ENCODE measurements around the gene LRRC71. TPM values are rescaled to one million over a fixed set of nuclear protein-coding genes. Genes with fewer than 3 reads are reported as not detected.

The LRRC71 gene
- total RNA-seq, 1 donor from 2014 or later, result not detected

- Mint-ChIP-seq H3K36me3 (no peaks in the 10 kb centered on the region), H3K27ac (no peak overlapping the region), H3K9me3 (no peaks in the 10 kb centered on the region), H3K4me1 (peaks cover 7% of the 10 kb centered on the region), H3K4me3 (no peak overlapping the region), H3K27me3 (ENCODE audit: insufficient read depth, low read depth) (peaks cover 8% of the 10 kb centered on the region)
- Histone ChIP-seq H4K20me1 (ENCODE audit: low read depth) (no peaks in the 10 kb centered on the region), H2AFZ (replicated peaks) (no peak overlapping the region), H3K9me3 (ENCODE audit: low read depth) (no peaks in the 10 kb centered on the region), H3K27ac (no peak overlapping the region), H3K4me1 (no peaks in the 10 kb centered on the region), H3K9ac (no peak overlapping the region), H3K27me3 (peaks cover 10% of the 10 kb centered on the region), H3K79me2 (ENCODE audit: low read depth) (no peaks in the 10 kb centered on the region), H3K4me2 (no peak overlapping the region), H3F3A (ENCODE audit: low read depth) (no peaks in the 10 kb centered on the region), H3K4me3 (no peak overlapping the region), H3K36me3 (no peaks in the 10 kb centered on the region)
- TF ChIP-seq EZH2phosphoT487 (IDR thresholded peaks at IDR 0.05) (no peak), CTCF (IDR thresholded peaks at IDR 0.05) (no peak), EZH2 (IDR thresholded peaks at IDR 0.05) (no peak)
- DNase-seq (ENCODE audit: low spot score), result no peak
Measured at GRCh38 chr1:156906206-156906906, 14.1 kb upstream of the LRRC71 start.

GRCh38 chr1:156908541-156908940, 11.9 kb upstream of the LRRC71 start:
- H3K4me3 ChIP-seq, result no peak overlapping the region
- H3K9ac ChIP-seq, result no peak overlapping the region
- Mint-ChIP-seq H3K9me3 (no peaks in the 10 kb centered on the region), H3K36me3 (no peaks in the 10 kb centered on the region), H3K4me1 (peaks cover 2% of the 10 kb centered on the region), H3K27me3 (ENCODE audit: insufficient read depth, low read depth) (peaks cover 8% of the 10 kb centered on the region), H3K4me3 (no peak overlapping the region), H3K27ac (peak overlapping the region; percentile 62)
- peaks cover 4% of the 10 kb centered on the region for H3K4me1 ChIP-seq
- peaks cover 29% of the 10 kb centered on the region for H3K27me3 ChIP-seq
- H2AFZ ChIP-seq (replicated peaks), result no peak overlapping the region
- H3K4me2 ChIP-seq, result no peak overlapping the region
- no peak for TF ChIP-seq EZH2phosphoT487 (IDR thresholded peaks at IDR 0.05)
- no peak for TF ChIP-seq CTCF (IDR thresholded peaks at IDR 0.05)
- no peak for TF ChIP-seq EZH2 (IDR thresholded peaks at IDR 0.05)
- H3F3A ChIP-seq (ENCODE audit: low read depth), result no peaks in the 10 kb centered on the region
- no peak overlapping the region for H3K27ac ChIP-seq
- H4K20me1 ChIP-seq (ENCODE audit: low read depth), result no peaks in the 10 kb centered on the region
- no peak for DNase-seq (ENCODE audit: low spot score)
- H3K9me3 ChIP-seq (ENCODE audit: low read depth), result no peaks in the 10 kb centered on the region
- H3K79me2 ChIP-seq (ENCODE audit: low read depth), result no peaks in the 10 kb centered on the region
- H3K36me3 ChIP-seq, result no peaks in the 10 kb centered on the region

GRCh38 chr1:156908955-156909354, 11.5 kb upstream of the LRRC71 start:
- DNase-seq (ENCODE audit: low spot score), result no peak
- Histone ChIP-seq H2AFZ (replicated peaks) (no peak overlapping the region), H3K4me3 (no peak overlapping the region), H3K36me3 (no peaks in the 10 kb centered on the region), H3K4me2 (no peak overlapping the region), H3K9me3 (ENCODE audit: low read depth) (no peaks in the 10 kb centered on the region), H3K9ac (no peak overlapping the region), H4K20me1 (ENCODE audit: low read depth) (no peaks in the 10 kb centered on the region), H3K27me3 (peaks cover 29% of the 10 kb centered on the region), H3K4me1 (peaks cover 6% of the 10 kb centered on the region), H3K27ac (no peak overlapping the region), H3F3A (ENCODE audit: low read depth) (no peaks in the 10 kb centered on the region), H3K79me2 (ENCODE audit: low read depth) (no peaks in the 10 kb centered on the region)
- no peaks in the 10 kb centered on the region for H3K36me3 Mint-ChIP-seq
- H3K27me3 Mint-ChIP-seq (ENCODE audit: insufficient read depth, low read depth), result peaks cover 8% of the 10 kb centered on the region
- H3K27ac Mint-ChIP-seq, result peak overlapping the region; percentile 62
- H3K9me3 Mint-ChIP-seq, result no peaks in the 10 kb centered on the region
- H3K4me1 Mint-ChIP-seq, result peaks cover 3% of the 10 kb centered on the region
- no peak overlapping the region for H3K4me3 Mint-ChIP-seq
- TF ChIP-seq EZH2 (IDR thresholded peaks at IDR 0.05), result no peak
- TF ChIP-seq EZH2phosphoT487 (IDR thresholded peaks at IDR 0.05), result no peak
- no peak for TF ChIP-seq CTCF (IDR thresholded peaks at IDR 0.05)
